Colonic mucosa (tissue), 4 donors: ENCODE measurements around the gene ERCC3. TPM values are rescaled to one million over a fixed set of nuclear protein-coding genes. Genes with fewer than 3 reads are reported as not detected.
"Not testable (repeated sequence)": the region's sequence is repeated elsewhere in the genome, so short reads cannot be mapped to it uniquely, and the experiment has no call there.

ENCODE experiments used
- DNase-seq: peaks from one replicate; pipeline ENCODE4 v3.0.0-alpha.2; 2020
- H3K27ac ChIP-seq: fragments of 200-600 bp; one replicate; pipeline ENCODE4 v1.8.0; 2021
- H3K27me3 ChIP-seq: fragments of 200-600 bp; one replicate; pipeline ENCODE4 v1.8.0; 2021
- H3K36me3 ChIP-seq: fragments of 200-600 bp; one replicate; pipeline ENCODE4 v1.8.0; 2021
- H3K4me1 ChIP-seq: fragments of 200-600 bp; one replicate; pipeline ENCODE4 v1.8.0; 2021; ENCODE audit warnings: mild to moderate bottlenecking
- H3K4me3 ChIP-seq: fragments of 200-600 bp; one replicate; pipeline ENCODE4 v1.8.0; 2021
- H3K9ac ChIP-seq, 2 donors: one replicate each; pipeline ENCODE4 v1.7.0; 2013; ENCODE audit warnings: control low read depth in 2 of 2, low read depth in 2 of 2, low read length in 2 of 2
- H3K9me3 ChIP-seq: fragments of 200-600 bp; one replicate; pipeline ENCODE4 v1.8.0; 2021
- CTCF ChIP-seq: fragments of 200-600 bp; IDR thresholded peaks from one replicate; pipeline ENCODE4 v1.8.0; 2022; ENCODE audit warnings: antibody characterized with exemption, mild to moderate bottlenecking
- intact Hi-C: fragments of 100-400 bp; cut with DNase I; formaldehyde crosslinking; loops from one replicate; pipeline ENCODE4 v1.14.1; 2022
- total RNA-seq, 2 donors: library from RNA; stranded (reverse); fragmentation: NEBNext Ultra II Directional in 1 of 2; extraction: Animal tissue kit (Norgen Biotek cat#: 25700) in 1 of 2; gene quantifications; one replicate each; pipeline ENCODE4 v1.2.1, GENCODE V29; 2021
- donor health status: healthy.
- donor health status: DM: no; HTN: no; CAD: no.
- donor health status: DM: no; HTN: no; CAD: no.

Gene ERCC3
- total RNA-seq, 2 donors from 2014 or later = 27.8 to 32.5 TPM

- Histone ChIP-seq H3K4me1 (no peaks in the 10 kb centered on the region), H3K27me3 (no peaks in the 10 kb centered on the region), H3K4me3 (no peak overlapping the region), H3K9ac (no peak overlapping the region), H3K27ac (no peak overlapping the region), H3K36me3 (peaks cover 5% of the 10 kb centered on the region), H3K9me3 (no peaks in the 10 kb centered on the region)
- no peak for TF ChIP-seq CTCF
- intact Hi-C loops = no loop called here
- no peak for DNase-seq
Observed at GRCh38 chr2:127255721-127256120, 38.2 kb downstream of the ERCC3 start.

- no peak overlapping the region for H3K9ac ChIP-seq
- H3K9me3 ChIP-seq = no peaks in the 10 kb centered on the region
- no peaks in the 10 kb centered on the region for H3K4me1 ChIP-seq
- H3K4me3 ChIP-seq = no peak overlapping the region
- TF ChIP-seq CTCF = no peak
- DNase-seq = no peak
- no peaks in the 10 kb centered on the region for H3K27me3 ChIP-seq
- H3K27ac ChIP-seq = no peak overlapping the region
- peaks cover under 1% of the 10 kb centered on the region for H3K36me3 ChIP-seq
- intact Hi-C loops = no loop called here
Observed at GRCh38 chr2:127255146-127255545, 38.8 kb downstream of the ERCC3 start.

GRCh38 chr2:127254386-127254981 is 39.5 kb downstream of the ERCC3 start:
- Histone ChIP-seq H3K4me1 (no peaks in the 10 kb centered on the region), H3K27me3 (no peaks in the 10 kb centered on the region), H3K9me3 (no peaks in the 10 kb centered on the region), H3K36me3 (no peaks in the 10 kb centered on the region), H3K4me3 (no peak overlapping the region), H3K27ac (no peak overlapping the region), H3K9ac (no peak overlapping the region)
- DNase-seq = no peak
- TF ChIP-seq CTCF = no peak
- intact Hi-C loops = no loop called here

DNA sequence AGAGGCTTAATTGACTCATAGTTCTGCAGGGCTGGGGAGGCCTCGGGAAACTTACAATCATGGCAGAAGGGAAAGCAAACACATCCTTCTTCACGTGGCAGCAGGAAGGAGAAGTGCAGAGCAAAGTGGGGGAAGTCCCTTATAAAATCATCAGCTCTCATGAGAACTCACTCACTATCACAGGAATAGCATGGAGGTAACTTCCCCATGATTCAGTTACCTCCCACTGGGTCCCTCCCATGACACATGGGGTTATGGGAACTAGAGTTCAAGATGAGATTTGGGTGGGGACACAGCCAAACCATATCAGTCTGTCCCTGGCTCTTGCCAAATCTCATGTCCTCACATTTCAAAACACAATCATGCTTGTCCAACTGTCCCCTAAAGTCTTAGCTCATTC is 52.8 kb downstream of the ERCC3 start:
- H3K4me3 ChIP-seq, H3K36me3 ChIP-seq, DNase-seq, H3K9me3 ChIP-seq, H3K27me3 ChIP-seq, intact Hi-C loops, H3K27ac ChIP-seq, H3K9ac ChIP-seq, H3K4me1 ChIP-seq: not testable (repeated sequence)

DNA sequence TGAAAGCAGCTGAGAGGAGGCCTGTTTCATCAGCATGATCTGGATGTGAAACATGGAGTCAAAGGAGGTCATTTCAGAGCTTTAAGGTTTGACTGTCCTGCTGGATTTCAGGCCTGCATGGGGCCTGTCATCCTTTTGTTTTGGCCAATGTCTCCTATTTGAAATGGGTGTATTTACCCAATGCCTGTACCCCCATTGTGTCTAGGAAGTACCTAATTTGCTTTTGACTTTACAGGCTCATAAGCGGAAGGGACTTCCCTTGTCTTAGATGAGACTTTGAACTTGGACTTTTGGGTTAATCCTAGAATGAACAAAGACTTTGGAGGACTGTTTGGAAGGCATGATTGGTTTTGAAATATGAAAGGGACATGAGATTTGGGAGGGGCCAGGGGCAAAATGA is 54.5 kb downstream of the ERCC3 start:
- intact Hi-C loops = no loop called here
- H3K9me3 ChIP-seq = no peaks in the 10 kb centered on the region
- H3K4me1 ChIP-seq = no peaks in the 10 kb centered on the region
- H3K4me3 ChIP-seq = no peak overlapping the region
- H3K9ac ChIP-seq = no peak overlapping the region
- no peaks in the 10 kb centered on the region for H3K27me3 ChIP-seq
- no peak overlapping the region for H3K27ac ChIP-seq
- no peak for DNase-seq
- no peak for TF ChIP-seq CTCF
- H3K36me3 ChIP-seq = no peaks in the 10 kb centered on the region

DNA sequence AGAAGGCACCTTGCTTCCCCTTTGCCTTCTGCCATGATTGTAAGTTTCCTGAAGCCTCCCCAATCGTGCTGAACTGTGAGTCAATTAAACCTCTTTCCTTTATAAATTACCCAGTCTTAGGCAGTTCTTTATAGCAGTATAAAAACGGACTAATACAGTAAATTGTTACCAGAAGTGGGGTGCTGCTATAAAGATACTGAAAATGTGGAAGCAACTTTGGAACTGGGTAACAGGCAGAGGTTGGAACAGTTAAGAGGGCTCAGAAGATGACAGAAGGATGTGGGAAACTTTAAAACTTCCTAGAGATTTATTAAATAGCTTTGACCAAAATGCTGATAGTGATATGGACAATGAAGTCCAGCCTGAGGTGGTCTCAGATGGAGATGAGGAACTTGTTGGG is 56.2 kb downstream of the ERCC3 start:
- intact Hi-C loops, H3K9ac ChIP-seq, H3K4me3 ChIP-seq: not testable (repeated sequence)

More for the DNA sequence above, 56.2 kb downstream of the ERCC3 start:
- H3K9me3 ChIP-seq, H3K36me3 ChIP-seq, H3K27ac ChIP-seq, DNase-seq, H3K4me1 ChIP-seq, H3K27me3 ChIP-seq: not testable (repeated sequence)
